AG08396 (cell line): ENCODE results near the gene PRSS12.
"Not testable (repeated sequence)": the region's sequence is repeated elsewhere in the genome, so short reads cannot be mapped to it uniquely, and the experiment has no call there.

Experiments
- DNase-seq: peaks from one replicate; pipeline ENCODE4 v3.0.0; 2012; ENCODE audit warnings: low spot score, mixed read lengths

The PRSS12 gene, protein sequence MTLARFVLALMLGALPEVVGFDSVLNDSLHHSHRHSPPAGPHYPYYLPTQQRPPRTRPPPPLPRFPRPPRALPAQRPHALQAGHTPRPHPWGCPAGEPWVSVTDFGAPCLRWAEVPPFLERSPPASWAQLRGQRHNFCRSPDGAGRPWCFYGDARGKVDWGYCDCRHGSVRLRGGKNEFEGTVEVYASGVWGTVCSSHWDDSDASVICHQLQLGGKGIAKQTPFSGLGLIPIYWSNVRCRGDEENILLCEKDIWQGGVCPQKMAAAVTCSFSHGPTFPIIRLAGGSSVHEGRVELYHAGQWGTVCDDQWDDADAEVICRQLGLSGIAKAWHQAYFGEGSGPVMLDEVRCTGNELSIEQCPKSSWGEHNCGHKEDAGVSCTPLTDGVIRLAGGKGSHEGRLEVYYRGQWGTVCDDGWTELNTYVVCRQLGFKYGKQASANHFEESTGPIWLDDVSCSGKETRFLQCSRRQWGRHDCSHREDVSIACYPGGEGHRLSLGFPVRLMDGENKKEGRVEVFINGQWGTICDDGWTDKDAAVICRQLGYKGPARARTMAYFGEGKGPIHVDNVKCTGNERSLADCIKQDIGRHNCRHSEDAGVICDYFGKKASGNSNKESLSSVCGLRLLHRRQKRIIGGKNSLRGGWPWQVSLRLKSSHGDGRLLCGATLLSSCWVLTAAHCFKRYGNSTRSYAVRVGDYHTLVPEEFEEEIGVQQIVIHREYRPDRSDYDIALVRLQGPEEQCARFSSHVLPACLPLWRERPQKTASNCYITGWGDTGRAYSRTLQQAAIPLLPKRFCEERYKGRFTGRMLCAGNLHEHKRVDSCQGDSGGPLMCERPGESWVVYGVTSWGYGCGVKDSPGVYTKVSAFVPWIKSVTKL

DNA sequence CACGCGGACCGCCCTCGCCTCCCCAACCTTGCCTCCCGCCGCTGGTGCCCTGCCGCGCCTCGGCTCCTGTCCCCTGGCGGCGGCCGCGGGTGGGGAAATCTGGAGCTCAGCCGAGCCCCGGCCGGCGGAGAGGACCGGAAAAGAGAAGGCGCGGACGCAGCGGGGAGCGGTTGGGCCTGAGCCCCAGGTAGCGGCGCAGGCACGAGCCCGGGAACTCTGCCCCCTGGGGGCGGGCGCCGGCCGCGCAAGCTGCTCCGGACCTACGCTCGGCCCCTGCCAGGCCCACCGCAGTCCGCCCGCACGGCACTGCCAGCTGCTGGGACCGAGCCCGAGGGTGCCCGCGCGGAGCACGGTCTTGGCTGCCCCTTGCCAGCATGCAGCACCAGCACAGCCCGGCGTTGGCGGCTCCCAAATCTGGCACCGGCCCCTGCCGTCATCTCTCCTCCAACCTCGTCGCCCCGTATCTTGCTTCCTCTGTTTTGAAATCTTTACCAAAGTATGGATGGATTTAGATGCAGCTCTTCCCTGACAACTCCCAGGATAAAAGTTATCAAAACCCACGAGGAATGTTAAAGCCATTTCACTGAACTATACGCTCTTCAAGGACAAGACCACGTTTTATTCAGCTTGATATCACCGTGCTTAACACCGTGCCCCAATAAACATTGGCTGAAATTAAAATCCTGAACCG, at the start of gene PRSS12:
Gene PRSS12, minus strand, starts transcription at position 161 of the 691 bp plus-strand sequence. CDS start 283 bp downstream, outside the sequence.
- DNase-seq: peak; percentile 93

DNA sequence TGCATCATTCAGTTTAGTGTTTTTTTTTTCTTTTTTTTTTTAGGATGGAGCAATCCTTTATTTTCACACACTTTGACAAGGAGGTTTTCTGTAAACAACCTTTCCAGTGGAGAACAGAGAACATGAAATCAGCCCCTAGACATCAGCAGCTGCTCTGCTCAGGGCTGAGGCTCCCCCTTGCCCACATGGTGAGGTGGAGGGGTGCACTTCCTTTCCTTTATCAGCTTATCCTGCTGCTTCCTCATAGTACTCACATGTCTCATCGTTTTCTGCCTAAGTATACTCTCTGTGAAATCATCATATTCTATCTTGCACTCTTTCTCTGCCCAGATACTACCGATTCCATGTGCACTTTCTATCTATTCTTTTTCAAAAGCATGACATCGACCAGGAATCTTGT, 47.6 kb upstream of the PRSS12 start:
- DNase-seq: no peak

DNA sequence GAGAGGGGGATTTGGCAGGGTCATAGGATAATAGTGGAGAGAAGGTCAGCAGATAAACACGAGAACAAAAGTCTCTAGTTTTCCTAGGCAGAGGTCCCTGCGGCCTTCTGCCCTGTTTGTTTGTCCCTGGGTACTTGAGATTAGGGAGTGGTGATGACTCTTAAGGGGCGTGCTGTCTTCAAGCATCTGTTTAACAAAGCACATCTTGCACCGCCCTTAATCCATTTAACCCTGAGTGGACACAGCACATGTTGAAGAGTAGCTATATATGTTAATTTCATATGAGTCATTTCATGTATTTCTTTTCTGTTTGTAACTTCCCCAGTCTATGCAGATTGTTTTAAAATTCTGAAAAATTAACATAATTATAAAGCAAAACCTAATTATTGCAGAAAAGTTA, 47.1 kb upstream of the PRSS12 start:
- not testable (repeated sequence) for DNase-seq

DNA sequence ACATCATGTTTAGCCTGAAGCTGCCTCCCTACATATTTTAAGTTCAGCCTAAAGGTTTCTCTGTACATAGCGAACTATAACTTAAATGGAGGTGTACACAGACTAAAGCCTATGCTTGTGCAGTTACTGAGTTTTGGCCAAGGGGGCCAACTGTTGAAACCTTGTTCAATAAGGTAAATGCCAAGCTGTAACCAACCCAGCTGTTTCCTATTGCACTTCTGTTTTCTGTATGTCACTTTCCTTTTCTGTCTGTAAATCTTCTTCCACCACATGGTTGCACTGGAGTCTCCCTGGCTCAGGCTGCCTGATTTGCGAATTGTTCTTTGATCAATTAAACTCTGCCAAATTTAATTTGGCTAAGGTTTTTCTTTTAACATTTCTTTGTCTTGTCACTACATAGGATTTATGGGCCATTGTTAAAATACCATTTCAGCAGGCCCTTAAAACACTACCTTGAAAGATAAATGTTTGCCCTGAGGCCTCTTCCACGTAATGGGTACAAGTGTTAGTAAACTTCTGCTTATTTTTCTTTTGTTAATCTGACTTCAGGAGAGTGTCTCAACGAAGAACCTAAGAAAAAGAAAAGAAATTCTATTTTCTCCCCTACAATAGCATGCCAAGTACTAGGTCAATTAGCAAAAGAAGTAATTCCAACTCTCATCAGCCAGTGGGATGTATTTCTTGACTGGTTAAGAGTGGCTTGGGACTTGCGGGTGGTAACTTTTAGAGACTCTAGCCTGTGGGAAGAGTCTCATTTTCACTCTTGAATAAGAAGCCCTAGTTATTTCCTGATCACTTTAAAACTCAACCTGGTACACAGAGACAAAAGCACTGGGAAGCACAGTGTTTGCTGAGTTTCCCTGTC, 45.7 kb upstream of the PRSS12 start:
- no peak for DNase-seq

DNA sequence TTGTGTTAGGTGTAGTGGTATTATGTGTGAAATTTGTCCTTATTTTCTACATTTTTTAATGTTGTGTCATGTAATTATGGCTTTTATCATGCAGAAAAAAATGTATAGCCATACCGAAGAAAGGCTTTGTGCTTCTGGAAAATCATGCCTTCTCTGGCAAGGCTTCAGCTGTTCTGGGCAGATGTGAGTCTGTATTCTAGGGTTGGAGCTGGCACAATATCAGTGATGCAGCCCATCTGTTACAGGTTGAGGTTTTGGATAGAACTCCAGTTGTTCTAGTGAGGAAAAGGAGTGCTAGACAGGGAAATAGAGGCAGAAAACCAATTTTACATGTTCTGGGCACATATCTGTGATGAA, 44.8 kb upstream of the PRSS12 start:
- no peak for DNase-seq

DNA sequence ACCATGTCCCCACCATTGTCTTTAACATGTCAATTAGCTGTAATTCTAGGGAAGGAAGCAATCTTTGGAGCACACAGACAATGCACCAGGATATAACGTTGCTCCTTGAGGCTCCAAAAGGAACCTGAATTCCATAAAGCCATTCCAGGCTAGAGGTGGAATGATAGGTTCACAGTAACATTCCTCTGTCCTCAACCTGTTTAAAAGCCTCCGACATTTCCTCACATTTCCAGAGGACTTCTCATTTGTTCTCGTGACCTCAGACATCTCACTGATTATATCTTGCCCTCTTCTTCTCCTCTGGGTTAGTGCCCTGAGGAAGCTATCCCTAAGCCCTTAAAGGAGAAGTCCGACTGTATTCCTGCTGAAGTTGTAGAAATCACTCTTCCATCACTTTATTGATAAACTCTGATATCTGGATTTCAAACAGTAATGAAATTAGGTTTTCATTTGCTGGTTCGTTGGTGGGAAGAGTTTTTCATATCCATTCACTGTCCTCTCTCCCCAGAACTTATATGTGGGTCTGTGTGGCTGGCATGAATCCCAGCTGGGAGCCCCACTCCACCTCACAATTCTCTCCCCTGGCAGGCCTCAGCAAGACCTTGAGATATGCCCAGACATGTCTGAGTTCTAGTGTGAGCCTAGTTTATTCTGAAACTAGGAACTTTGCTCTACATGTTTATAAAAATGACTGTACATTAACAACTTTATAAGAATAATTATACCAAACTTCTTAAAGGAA, 44.2 kb upstream of the PRSS12 start:
- no peak for DNase-seq

DNA sequence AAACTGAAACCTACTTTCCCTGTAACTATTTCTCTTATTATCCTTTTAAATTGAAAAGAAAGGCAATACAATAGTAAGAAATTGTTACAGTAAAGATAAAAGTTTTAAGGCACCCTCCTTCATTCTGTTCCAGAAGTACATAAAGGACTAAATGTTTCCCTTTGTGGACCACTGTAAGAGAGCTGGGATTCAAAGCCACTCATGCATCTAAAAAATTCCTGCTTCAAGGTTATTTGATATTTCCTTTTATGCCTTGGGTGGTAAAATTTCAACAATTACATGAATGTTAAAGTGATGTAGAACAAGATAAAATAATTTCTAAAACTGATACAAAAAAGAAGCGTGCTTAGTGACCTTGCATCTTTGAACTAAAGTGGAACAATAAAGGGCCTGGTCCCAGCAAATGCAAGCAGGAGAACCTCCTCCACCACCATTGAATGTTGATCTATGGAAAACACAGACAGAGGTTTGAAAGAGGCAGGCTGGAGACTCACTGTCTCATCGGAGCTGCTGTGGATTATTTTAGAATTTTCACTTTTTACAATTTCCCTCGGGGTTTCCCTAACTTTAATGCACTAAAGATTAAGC, 42.3 kb upstream of the PRSS12 start:
- no peak for DNase-seq

DNA sequence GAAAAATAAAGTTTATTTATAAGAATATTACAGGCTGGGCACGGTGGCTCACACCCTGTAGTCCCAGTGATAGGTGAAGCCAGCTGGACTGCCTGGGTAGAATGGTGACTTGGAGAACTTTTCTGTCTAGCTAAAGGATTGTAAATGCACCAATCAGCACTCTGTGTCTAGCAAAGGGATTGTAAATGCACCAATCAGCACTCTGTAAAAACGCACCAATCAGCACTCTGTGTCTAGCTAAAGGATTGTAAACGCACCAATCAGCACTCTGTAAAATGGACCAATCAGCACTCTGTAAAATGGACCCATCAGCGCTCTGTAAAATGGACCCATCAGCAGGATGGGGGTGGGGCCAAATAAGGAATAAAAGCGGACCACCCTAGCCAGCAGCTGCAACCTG, 39.7 kb upstream of the PRSS12 start:
- DNase-seq: not testable (repeated sequence)

DNA sequence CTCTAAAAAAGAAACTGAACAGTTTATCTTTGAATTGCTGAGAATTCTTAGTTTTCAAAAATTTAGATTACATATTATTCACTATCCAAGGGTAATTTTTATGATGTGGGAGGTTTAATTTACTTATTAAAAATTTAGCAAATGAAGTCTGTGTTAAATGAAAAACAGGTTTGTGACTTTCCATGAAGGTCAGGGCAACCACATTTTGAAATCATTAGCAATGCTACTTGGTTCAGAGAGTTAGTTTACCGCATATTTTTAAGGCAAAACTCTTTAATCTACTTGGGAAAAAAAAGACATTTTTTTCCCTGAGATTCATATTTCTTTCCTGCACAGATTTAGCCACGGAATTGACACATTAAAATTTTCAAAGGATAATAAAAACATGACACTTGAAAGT, 37.3 kb upstream of the PRSS12 start:
- no peak for DNase-seq

DNA sequence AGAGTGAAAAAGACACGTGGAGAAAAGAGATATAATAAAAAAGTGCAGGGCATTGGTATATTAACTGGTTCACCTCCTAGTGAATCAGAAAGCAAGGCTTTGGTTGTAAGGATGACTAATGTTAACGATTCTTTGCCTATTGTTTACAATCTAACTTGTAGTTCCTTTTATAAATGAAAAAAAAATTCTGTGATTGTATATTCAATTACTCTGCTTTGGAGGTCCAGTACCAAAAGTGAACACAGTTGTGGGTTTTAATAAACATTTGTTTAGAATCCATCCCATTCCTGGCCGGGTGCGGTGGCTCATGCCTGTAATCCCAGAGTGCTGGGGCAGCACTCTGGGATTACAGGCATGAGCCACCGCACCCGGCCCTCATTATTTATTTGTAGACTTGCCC, 36.9 kb upstream of the PRSS12 start:
- DNase-seq: peak; percentile 23

DNA sequence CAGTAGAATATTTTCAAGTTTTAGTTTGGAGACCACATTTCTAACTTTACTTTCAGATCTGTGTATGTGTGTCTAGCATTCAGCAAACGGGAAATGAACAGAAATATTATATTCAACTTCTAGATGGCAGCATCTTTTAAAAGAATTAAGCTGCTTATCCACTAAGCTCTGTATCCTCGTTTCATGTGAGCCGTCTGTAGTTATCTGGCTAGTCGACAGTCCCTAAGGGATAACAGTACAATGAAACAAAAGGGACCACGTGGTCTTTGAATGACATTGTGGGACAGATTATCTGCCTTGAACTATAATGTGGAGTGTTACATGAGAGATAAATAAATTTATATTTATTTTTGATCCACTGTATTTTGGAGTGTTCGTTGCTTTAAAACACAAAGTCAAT, 35.8 kb upstream of the PRSS12 start:
- no peak for DNase-seq

DNA sequence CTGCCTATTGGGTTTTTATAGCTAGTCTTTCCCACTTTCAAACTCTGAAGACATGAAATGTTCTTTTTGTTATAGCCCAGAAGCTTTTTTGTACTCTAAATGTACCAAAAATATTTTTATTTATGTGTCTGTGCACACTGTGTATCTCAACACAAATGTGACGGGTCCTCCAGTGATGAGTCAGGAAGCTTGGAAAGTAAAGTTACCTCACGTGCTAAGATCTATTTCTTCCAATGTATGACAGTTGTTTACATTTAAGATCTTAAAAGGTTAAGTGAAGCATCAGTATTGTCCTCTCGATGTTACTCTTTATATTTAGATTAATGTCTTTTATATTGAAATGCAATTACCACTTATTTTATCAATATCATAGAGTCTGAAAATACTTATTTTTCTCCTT, 29.1 kb upstream of the PRSS12 start:
- no peak for DNase-seq

DNA sequence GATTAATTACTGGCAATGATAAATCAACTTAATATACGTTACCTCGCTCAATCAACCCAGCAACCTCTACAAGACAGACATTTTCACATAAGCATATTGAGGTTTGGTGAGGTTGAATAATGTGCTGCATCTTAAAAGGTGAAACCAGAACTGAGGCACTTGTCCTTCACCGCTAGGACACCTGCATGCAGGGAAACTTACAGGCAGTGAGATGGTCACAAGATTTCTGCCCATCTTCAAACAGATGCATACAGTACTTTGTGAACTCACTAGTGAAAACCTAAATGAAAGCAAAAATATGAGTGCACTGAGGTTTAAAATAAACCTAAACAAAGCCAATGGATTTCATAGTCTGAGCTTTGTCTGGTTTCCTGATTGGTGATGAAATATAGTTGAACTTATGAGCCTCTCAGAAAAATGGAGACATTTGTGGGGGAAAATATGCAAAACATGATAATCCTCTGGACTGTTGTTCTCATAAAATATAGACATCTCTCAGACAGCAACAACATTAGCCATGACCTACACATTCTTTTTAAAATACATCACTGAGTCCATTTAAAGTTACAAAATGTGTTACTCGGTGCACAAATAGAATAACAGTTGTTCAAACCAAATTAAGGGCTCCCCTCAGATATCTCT, 20.9 kb upstream of the PRSS12 start:
- DNase-seq: no peak

DNA sequence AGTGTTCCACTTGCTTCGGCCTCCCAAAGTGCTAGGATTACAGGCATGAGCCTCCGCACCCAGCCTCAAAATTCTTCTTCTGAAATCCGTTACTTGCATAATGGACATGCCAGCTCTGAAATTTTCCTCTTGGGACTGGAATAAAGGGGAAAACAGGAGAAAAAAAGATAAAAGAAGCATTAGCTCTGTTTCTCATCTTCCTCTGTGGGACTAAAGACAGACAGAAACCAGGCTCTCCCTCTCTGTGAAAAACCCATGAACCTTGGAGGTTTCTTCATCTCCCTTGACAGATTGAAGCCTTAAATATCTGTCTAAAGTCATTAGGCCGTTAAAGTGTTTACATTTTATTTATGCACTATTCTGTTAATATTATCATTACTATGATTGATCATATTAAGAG, 19.4 kb upstream of the PRSS12 start:
- DNase-seq: no peak

DNA sequence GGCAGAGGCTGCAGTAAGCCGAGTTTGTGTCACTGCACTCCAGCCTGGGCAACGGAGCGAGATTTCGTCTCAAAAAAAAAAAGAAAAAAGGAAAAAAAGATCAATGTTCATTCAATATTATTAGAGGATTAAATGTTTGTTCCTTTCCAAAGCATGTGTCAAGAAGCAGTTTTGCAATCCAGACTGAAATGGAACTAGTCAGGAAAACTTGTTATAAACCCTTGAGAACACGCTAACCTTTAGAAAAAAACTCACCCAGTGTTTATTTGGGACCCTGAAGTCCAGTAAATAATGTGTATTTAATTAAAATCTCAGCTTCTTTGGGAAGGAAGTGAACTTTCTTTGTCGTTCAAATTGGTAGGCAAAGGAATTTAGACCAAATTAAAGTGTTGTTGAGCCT, 16.4 kb upstream of the PRSS12 start:
- no peak for DNase-seq

DNA sequence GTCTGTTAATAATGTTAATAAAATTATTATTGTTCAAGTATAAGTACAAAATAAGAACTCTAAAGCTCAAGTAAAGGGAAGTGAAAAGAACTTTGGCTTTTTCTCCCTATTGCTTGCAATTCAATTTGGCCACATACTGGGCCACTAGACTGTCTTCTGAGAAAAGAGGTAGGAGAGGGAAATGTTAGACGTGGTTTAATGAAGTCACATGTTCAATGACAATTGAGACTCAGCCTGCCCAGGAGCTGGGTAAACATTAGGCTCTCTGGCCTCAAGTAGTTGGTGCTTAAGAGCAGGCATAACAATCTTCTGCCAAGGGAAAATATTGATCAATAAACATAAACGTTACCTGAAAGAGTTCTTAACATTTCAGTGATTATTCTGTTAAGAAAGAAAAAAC, 15.1 kb upstream of the PRSS12 start:
- DNase-seq: no peak

DNA sequence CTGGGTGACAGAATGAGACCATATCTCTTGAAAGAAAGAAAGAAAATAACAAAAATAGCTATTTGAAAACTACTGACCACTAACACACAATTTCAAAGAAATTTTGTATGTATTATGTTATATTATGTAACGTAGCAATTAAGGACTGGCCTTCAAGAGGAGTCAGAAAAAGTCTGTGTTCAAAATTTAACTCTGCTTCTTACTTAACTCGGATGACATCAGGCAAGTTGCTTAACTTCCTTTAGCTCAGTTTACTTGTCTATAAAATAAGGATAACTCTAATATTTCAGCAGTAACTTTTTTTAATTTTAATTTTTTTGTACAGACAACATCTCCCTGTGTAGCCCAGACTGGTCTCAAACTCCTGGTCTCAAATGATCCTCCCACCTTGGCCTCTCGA, 14.6 kb upstream of the PRSS12 start:
- no peak for DNase-seq

DNA sequence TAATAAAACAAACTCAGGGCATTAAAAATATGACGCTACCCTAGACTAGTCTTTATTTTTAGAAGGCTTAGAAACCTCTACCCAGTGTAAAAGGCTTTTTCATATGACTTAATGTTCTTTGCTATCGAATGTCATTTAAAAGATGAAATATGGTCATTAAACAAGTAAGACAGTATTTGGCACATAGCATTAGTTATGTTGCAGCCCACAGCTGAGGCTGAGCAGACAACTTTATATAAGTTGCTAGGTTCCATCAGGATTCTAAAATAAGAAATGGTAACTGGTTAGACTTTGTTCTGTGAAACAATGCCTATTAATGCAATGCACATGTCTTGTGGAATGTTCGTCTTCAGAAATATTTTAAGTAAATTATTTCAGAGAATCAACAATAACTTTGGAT, 10.4 kb upstream of the PRSS12 start:
- DNase-seq: no peak

DNA sequence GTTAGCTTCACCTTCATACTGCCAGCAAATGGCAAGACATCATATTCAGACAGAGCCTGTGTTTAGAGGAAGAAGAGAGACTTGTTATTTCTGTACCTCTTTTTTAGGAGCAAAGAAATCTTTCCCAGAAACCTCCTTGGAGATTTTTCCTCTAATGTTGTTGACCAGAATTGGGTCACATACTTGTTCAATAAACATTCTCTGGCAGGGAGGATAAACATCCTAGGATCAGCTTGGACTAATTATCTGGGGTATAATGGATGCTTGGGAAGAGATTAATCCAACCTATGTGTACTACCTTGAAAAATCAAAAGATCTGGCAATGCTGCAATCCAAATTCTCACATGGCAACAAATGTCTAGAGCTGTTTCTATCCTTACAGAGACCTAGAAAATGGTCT, 8.4 kb upstream of the PRSS12 start:
- no peak for DNase-seq

DNA sequence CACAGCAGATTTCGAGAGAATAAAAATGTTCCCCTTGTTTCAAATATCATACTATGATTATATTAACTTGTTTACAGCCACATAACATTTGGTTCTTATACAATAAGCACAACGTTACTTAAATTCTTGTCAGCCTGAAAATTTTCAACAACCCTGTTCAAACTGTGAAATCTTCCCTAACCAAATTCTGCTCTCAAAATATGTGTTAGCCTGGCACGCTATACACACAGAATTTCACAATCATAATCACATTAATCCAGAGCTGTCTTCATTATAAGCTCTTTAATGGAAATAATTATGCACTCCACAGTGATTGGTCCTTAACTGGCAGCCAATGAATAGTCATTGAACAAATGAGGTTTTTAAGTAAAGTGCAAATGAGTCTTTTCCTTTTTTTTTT, 7.3 kb upstream of the PRSS12 start:
- no peak for DNase-seq
